ENCODE results near the gene ERI2. TPM values are rescaled to one million over a fixed set of nuclear protein-coding genes. Genes with fewer than 3 reads are reported as not detected.
"Not testable (repeated sequence)": the region's sequence is repeated elsewhere in the genome, so short reads cannot be mapped to it uniquely, and the experiment has no call there.

ERI2 gene
- total RNA-seq, 1 donor from 2014 or later = 9.8 TPM

DNA sequence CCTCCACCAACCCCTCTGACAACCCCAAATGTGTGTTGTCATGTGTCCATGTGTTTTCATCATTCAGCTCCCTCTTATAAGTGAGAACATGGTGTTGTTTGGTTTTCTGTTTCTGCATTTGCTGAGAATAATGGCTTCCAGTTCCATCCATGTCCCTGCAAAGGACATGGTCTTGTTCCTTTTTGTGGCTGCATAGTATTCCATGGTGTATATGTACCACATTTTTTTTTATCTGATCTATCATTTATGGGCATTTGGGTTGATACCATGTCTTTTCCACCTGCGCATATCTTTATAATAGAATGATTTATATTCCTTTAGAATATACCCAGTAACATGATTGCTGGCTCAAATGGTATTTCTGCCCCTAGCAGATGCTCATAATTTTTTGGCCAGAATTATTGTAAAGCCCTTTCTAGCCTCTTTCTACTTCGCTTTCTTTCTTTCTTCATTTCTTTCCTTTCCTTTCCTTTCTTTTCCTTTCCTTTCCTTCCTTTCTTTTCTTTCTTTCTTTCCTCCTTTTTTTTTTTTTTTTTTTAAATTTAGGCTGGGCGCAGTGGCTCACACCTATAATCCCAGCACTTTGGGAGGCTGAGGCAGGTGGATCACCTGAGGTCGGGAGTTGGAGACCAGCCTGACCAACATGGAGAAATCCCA is 12.8 kb upstream of the ERI2 start:
- no peaks in the 10 kb centered on the region for H3K9me3 ChIP-seq (replicated peaks)
- intact Hi-C loops (cut with micrococcal nuclease) = no loop called here
- no peak for DNase-seq
- H3K4me1 ChIP-seq = no peaks in the 10 kb centered on the region
- TF ChIP-seq, protein P1, sequence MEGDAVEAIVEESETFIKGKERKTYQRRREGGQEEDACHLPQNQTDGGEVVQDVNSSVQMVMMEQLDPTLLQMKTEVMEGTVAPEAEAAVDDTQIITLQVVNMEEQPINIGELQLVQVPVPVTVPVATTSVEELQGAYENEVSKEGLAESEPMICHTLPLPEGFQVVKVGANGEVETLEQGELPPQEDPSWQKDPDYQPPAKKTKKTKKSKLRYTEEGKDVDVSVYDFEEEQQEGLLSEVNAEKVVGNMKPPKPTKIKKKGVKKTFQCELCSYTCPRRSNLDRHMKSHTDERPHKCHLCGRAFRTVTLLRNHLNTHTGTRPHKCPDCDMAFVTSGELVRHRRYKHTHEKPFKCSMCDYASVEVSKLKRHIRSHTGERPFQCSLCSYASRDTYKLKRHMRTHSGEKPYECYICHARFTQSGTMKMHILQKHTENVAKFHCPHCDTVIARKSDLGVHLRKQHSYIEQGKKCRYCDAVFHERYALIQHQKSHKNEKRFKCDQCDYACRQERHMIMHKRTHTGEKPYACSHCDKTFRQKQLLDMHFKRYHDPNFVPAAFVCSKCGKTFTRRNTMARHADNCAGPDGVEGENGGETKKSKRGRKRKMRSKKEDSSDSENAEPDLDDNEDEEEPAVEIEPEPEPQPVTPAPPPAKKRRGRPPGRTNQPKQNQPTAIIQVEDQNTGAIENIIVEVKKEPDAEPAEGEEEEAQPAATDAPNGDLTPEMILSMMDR (IDR thresholded peaks at IDR 0.05; ENCODE audit: borderline replicate concordance) = no peak
- no peak overlapping the region for H3K4me3 ChIP-seq
- no peaks in the 10 kb centered on the region for H3K27me3 ChIP-seq (ENCODE audit: low read depth)
- no peaks in the 10 kb centered on the region for H3K36me3 ChIP-seq
- H3K27ac ChIP-seq (replicated peaks) = no peak overlapping the region

GRCh38 chr16:20814784-20815183 is 8.5 kb upstream of the ERI2 start:
- Histone ChIP-seq H3K4me3 (no peak overlapping the region), H3K27me3 (ENCODE audit: low read depth) (no peaks in the 10 kb centered on the region), H3K36me3 (no peaks in the 10 kb centered on the region), H3K9me3 (replicated peaks) (no peaks in the 10 kb centered on the region), H3K27ac (replicated peaks) (no peak overlapping the region), H3K4me1 (no peaks in the 10 kb centered on the region)
- TF ChIP-seq, protein P1 (IDR thresholded peaks at IDR 0.05; ENCODE audit: borderline replicate concordance) = no peak
- intact Hi-C loops (cut with micrococcal nuclease) = no loop called here
- DNase-seq = no peak

DNA sequence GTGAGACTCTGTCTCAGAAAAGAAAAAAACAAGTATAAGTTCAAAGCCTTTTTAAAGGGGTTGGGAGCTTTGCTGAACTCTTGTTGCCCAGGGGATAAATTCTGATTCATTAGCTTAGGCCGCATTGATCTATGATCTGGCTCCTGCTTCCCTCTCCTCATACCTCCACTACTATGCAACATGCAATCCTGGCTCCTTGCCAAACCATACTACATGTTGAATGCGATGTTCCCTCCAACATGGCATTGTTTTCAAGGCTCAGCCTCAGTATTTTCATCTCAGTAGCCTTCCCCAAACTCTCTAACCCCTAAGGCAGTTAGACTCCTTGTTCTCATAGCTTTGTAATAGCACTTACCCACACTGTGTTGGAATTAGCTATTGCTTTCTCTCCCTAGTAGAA is 6.2 kb upstream of the ERI2 start:
- H3K4me3 ChIP-seq = no peak overlapping the region
- H3K27me3 ChIP-seq (ENCODE audit: low read depth) = no peaks in the 10 kb centered on the region
- H3K36me3 ChIP-seq = no peaks in the 10 kb centered on the region
- intact Hi-C loops (cut with micrococcal nuclease) = no loop called here
- DNase-seq = no peak
- TF ChIP-seq, protein P1 (IDR thresholded peaks at IDR 0.05; ENCODE audit: borderline replicate concordance) = no peak
- no peaks in the 10 kb centered on the region for H3K9me3 ChIP-seq (replicated peaks)
- H3K4me1 ChIP-seq = peaks cover under 1% of the 10 kb centered on the region
- H3K27ac ChIP-seq (replicated peaks) = no peak overlapping the region

GRCh38 chr16:20811889-20812439 is 5.7 kb upstream of the ERI2 start:
- no peak for DNase-seq
- intact Hi-C loops (cut with micrococcal nuclease) = no loop called here
- Histone ChIP-seq H3K4me1 (peaks cover 6% of the 10 kb centered on the region), H3K4me3 (no peak overlapping the region), H3K27me3 (ENCODE audit: low read depth) (no peaks in the 10 kb centered on the region), H3K9me3 (replicated peaks) (no peaks in the 10 kb centered on the region), H3K27ac (replicated peaks) (no peak overlapping the region), H3K36me3 (no peaks in the 10 kb centered on the region)
- TF ChIP-seq, protein P1 (IDR thresholded peaks at IDR 0.05; ENCODE audit: borderline replicate concordance) = no peak

- Histone ChIP-seq H3K4me1 (peaks cover 30% of the 10 kb centered on the region), H3K4me3 (no peak overlapping the region), H3K36me3 (no peaks in the 10 kb centered on the region), H3K27me3 (ENCODE audit: low read depth) (no peaks in the 10 kb centered on the region), H3K9me3 (replicated peaks) (no peaks in the 10 kb centered on the region), H3K27ac (replicated peaks) (no peak overlapping the region)
- DNase-seq = no peak
- intact Hi-C loops (cut with micrococcal nuclease) = no loop called here
- TF ChIP-seq, protein P1 (IDR thresholded peaks at IDR 0.05; ENCODE audit: borderline replicate concordance) = no peak
These were observed 1.6 kb upstream of the ERI2 start for GRCh38 chr16:20807862-20808261.

- peaks cover 30% of the 10 kb centered on the region for H3K4me1 ChIP-seq
- intact Hi-C loops (cut with micrococcal nuclease); H3K36me3 ChIP-seq; H3K27me3 ChIP-seq (ENCODE audit: low read depth); H3K9me3 ChIP-seq (replicated peaks): not testable (repeated sequence)
- H3K27ac ChIP-seq (replicated peaks) = peak overlapping the region; percentile 96
- peak; percentile 21 for DNase-seq
- peak overlapping the region; percentile 94 for H3K4me3 ChIP-seq
These were observed 546 bp downstream of the ERI2 start for GRCh38 chr16:20805684-20806167.
